ENCODE results near the gene SORBS1.
A peak's percentile ranks its signal among the peaks of the same experiment; 100 is the strongest.

SORBS1 gene

DNA sequence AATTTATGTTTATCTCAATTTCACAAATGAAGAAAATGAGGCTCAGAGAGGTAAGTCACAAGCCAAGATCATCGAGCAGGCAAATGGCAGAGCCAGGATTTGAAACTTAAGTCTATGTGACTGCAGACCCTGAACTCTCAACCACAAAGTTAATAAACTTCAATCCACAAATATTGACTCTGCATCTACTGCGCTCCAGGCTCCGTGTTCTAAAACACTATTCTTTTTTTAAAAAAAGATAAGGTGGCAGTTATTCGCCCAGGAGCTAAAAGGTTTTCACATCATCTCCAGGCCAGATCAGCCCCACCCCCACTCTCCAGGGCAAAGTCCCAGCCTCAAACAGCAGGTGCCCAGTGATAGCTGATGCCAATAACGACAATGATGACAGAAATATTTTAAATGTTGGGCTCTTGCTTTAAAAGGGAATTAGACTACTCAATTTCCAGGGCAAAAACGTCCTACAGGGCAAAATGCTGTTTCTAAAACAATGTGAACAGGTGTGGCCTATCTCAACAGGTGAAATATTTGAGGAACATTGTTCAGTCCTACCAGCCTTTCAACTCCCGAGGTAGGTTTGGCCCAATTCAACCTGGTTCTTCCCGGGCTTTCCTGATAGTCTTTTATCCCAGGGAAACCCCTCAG is 85.2 kb downstream of the SORBS1 start:
- DNase-seq (ENCODE audit: low spot score) = no peak
- Histone ChIP-seq H3K27ac (ENCODE audit: poor library complexity, severe bottlenecking) (no peak overlapping the region), H3K36me3 (ENCODE audit: low read depth) (no peaks in the 10 kb centered on the region), H3K9me3 (ENCODE audit: severe bottlenecking) (no peaks in the 10 kb centered on the region), H3K4me3 (ENCODE audit: severe bottlenecking) (no peak overlapping the region), H3K27me3 (ENCODE audit: insufficient read depth, poor library complexity, severe bottlenecking) (no peaks in the 10 kb centered on the region), H3K4me1 (ENCODE audit: insufficient read depth, poor library complexity, severe bottlenecking) (no peaks in the 10 kb centered on the region)
- no peak for ATAC-seq (ENCODE audit: low read depth)
- TF ChIP-seq, protein P1, sequence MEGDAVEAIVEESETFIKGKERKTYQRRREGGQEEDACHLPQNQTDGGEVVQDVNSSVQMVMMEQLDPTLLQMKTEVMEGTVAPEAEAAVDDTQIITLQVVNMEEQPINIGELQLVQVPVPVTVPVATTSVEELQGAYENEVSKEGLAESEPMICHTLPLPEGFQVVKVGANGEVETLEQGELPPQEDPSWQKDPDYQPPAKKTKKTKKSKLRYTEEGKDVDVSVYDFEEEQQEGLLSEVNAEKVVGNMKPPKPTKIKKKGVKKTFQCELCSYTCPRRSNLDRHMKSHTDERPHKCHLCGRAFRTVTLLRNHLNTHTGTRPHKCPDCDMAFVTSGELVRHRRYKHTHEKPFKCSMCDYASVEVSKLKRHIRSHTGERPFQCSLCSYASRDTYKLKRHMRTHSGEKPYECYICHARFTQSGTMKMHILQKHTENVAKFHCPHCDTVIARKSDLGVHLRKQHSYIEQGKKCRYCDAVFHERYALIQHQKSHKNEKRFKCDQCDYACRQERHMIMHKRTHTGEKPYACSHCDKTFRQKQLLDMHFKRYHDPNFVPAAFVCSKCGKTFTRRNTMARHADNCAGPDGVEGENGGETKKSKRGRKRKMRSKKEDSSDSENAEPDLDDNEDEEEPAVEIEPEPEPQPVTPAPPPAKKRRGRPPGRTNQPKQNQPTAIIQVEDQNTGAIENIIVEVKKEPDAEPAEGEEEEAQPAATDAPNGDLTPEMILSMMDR (IDR thresholded peaks at IDR 0.05; ENCODE audit: poor library complexity, severe bottlenecking) = no peak

DNA sequence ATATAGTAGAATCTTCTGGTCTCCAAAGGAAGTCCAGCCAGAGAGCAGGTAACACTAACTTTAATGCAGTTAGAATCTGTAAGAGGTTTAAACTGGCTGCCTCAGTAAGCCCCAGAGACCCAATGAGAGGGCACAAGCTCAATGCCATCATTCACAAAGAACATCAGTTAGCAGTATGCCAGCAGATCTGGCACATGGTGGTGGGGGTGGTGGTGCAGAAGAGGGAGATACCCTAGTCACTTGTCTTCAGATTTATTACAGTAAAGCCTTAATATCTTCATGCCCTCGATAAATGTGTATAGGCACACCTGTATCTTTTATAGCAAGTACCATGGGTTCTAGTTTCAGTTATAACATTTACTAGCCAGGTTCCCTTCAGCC is 86.2 kb downstream of the SORBS1 start:
- TF ChIP-seq, protein P1 (IDR thresholded peaks at IDR 0.05; ENCODE audit: poor library complexity, severe bottlenecking) = no peak
- no peaks in the 10 kb centered on the region for H3K27me3 ChIP-seq (ENCODE audit: insufficient read depth, poor library complexity, severe bottlenecking)
- no peak overlapping the region for H3K4me3 ChIP-seq (ENCODE audit: severe bottlenecking)
- DNase-seq (ENCODE audit: low spot score) (no peak), ATAC-seq (ENCODE audit: low read depth) (no peak)
- H3K36me3 ChIP-seq (ENCODE audit: low read depth) = no peaks in the 10 kb centered on the region
- H3K9me3 ChIP-seq (ENCODE audit: severe bottlenecking) = no peaks in the 10 kb centered on the region
- no peaks in the 10 kb centered on the region for H3K4me1 ChIP-seq (ENCODE audit: insufficient read depth, poor library complexity, severe bottlenecking)
- no peak overlapping the region for H3K27ac ChIP-seq (ENCODE audit: poor library complexity, severe bottlenecking)

DNA sequence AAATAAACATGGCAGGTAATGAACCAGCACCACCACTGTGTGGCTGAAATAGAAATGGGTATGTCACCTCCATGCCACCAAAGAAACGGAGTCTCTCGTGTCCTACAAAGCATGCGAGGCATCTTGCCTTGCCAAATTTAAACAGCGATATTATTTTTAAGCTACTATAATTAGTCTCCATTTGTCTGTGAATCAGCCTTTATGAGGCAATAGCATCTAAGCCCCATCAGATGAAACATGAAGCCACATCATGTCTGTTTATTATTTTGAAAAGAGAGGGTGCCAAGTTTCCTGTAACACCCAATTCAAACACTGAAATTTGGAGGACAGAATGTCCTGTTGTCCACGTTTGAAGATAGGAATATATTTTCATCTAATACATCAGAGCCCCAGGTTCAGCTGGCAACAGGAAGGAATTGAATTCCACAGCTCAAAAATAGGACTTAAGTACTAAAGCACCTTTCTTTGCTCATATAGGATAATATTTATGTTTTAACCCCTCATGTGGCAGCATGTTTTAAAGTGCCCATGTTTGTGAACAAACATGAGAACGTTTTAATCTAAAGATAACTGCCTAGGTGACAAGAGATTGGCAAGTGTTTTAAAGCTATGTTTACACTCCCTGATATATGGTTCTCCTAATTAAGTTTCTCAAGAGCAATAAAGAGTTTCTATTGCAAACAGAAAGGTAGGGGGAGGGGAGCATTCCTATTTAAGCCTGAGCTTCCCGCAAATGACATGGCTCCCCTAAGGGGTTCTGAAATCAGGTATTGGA is 86.8 kb downstream of the SORBS1 start:
- no peak for DNase-seq (ENCODE audit: low spot score)
- peak; percentile 64 for ATAC-seq (ENCODE audit: low read depth)
- H3K9me3 ChIP-seq (ENCODE audit: severe bottlenecking) = no peaks in the 10 kb centered on the region
- TF ChIP-seq, protein P1 (IDR thresholded peaks at IDR 0.05; ENCODE audit: poor library complexity, severe bottlenecking) = no peak
- no peaks in the 10 kb centered on the region for H3K27me3 ChIP-seq (ENCODE audit: insufficient read depth, poor library complexity, severe bottlenecking)
- H3K36me3 ChIP-seq (ENCODE audit: low read depth) = no peaks in the 10 kb centered on the region
- no peaks in the 10 kb centered on the region for H3K4me1 ChIP-seq (ENCODE audit: insufficient read depth, poor library complexity, severe bottlenecking)
- no peak overlapping the region for H3K4me3 ChIP-seq (ENCODE audit: severe bottlenecking)
- no peak overlapping the region for H3K27ac ChIP-seq (ENCODE audit: poor library complexity, severe bottlenecking)

DNA sequence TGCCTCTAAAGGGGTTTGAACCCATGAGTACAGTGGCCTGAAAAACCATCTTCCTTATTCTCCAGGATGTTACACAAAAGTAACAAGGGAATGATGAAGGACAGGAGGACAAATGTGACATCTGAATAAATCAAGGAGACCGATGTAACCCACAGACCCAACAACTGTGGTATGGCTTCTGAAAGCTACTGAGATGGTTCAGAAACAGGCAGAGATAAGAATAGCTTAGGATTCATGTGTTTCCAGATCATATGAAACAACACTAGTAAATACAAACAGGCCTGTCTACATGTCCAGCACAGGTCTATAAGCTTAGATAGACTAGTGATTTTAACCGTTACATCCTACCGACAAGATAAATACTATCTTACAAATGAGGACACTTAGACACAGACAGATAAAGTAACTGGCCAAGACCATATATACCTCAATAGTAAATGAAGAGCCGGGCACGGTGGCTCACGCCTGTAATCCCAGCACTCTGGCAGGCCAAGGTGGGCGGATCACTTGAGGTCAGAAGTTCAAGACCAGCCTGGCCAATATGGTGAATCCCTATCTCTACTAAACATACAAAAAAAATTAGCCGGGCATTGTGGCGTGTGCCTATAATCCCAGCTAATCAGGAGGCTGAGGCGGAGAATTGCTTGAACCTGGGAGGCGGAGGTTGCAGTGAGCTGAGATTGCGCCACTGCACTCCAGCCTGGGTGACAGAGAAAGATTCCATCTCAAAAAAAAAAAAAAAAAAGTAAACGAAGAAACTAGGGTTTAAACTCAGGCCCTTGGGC is 88.7 kb downstream of the SORBS1 start:
- ATAC-seq (ENCODE audit: low read depth) (no peak), DNase-seq (ENCODE audit: low spot score) (no peak)
- TF ChIP-seq, protein P1 (IDR thresholded peaks at IDR 0.05; ENCODE audit: poor library complexity, severe bottlenecking) = no peak
- no peak overlapping the region for H3K27ac ChIP-seq (ENCODE audit: poor library complexity, severe bottlenecking)
- no peaks in the 10 kb centered on the region for H3K9me3 ChIP-seq (ENCODE audit: severe bottlenecking)
- no peaks in the 10 kb centered on the region for H3K27me3 ChIP-seq (ENCODE audit: insufficient read depth, poor library complexity, severe bottlenecking)
- H3K4me3 ChIP-seq (ENCODE audit: severe bottlenecking) = no peak overlapping the region
- H3K4me1 ChIP-seq (ENCODE audit: insufficient read depth, poor library complexity, severe bottlenecking) = no peaks in the 10 kb centered on the region
- H3K36me3 ChIP-seq (ENCODE audit: low read depth) = no peaks in the 10 kb centered on the region

Data from RWPE2 (cell line).